ENCODE measurements around the gene RELA. TPM values are rescaled to one million over a fixed set of nuclear protein-coding genes. Genes with fewer than 3 reads are reported as not detected.
A peak's percentile ranks its signal among the peaks of the same experiment; 100 is the strongest.
"Not testable (repeated sequence)": the region's sequence is repeated elsewhere in the genome, so short reads cannot be mapped to it uniquely, and the experiment has no call there.

RELA gene
- polyA plus RNA-seq (ENCODE audit: insufficient read length in 3 of 3), result 10 to 100 TPM; 42.6 to 47.1 (median 44.2) TPM

DNA sequence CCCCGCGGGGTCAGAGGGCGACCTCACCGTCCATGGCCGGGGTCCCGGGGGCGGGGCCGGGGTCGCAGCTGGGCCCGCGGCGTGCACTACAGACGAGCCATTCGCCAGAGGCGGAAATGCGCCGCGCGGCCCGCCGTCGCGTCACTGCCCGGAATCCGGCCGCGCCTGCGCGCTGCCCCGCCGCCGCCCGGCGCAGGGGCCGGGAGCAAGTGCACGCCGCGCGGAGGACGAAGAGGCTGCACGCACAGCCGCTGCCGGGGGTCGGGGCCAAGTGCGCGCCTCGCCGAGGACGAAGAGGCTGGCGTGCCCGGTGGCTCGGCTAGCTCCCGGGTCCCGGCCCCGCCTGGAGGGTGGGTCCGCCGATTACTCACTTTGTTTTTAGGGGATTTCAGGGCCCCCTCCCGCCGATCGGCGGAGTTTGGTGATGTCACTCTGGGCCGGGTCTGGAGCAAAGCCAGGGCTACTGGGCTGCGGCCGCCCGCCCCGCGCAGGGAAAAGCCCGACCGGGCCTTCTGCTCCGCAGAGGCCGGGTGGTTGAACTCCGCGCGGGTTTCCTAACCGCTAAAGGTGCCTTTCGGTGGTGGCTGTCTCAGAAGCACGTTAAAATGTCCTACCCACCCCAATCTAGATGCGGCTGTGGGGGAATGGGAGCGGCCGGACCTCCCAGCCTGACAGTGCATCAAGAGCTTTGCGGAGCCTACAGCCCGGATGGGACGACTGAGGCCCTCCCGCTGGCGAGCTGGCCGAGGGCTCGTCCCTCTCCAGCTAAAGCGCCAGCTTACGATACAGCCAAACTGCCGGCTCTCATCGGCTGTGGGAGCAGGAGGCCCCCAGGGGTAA, at the start of gene RELA:
TSS of gene RELA (minus strand) at position 118 of the 840 bp plus-strand sequence. CDS start at position 34, 84 bp downstream.
- DNase-seq (ENCODE audit: low read depth in 3 of 3, low spot score in 2 of 3), result peak in 2 of 3 donors; percentile 77 to 82

DNA sequence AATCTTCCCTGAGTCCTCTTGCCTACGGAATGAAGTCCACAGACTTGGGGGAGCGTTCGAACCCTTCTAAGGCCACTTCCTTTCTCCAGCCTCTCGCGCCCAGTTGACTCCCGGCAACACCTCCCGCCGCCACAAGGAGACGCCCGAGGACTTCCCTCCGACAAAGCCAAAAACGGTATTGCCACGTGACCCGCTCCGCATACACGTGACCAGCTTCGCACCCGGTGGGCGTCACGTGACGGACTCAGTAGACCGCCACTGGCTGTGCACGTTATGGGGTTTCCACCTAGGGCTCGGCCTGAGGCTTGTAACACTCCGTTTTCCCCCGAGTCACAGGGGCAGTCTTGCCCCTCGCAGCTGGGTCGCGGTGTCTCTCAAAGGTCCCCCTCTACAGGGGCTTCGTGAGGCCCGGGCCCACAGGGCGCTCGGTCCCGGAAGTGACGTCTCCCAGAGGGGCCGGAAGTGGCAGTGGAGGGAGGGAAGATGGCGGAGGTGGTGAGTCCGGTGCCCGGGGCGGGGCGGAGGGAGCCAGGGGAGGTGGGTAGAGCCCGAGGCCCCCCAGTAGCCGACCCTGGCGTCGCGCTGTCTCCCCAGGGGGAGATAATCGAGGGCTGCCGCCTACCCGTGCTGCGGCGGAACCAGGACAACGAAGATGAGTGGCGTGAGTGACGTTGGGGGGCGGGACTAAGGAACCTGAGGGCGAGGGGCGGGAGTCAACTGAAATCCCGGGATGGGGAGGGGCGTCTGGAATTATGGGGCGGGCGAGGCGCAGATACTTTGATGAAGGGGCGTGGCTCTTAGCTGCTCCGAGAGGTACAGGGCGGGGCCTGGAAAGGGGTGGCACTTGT, 49.3 kb upstream of the RELA start, which contains the start of gene KAT5:
TSS of gene KAT5 (plus strand) at position 468 of the 848 bp plus-strand sequence. CDS start at position 484, 16 bp downstream.
- peak; percentile 97 to 98 (median 97) for DNase-seq (ENCODE audit: low read depth in 3 of 3, low spot score in 2 of 3)

- DNase-seq (ENCODE audit: low read depth in 3 of 3, low spot score in 2 of 3), result no peak
Observed at GRCh38 chr11:65710421-65710820, 47.7 kb upstream of the RELA start.

DNA sequence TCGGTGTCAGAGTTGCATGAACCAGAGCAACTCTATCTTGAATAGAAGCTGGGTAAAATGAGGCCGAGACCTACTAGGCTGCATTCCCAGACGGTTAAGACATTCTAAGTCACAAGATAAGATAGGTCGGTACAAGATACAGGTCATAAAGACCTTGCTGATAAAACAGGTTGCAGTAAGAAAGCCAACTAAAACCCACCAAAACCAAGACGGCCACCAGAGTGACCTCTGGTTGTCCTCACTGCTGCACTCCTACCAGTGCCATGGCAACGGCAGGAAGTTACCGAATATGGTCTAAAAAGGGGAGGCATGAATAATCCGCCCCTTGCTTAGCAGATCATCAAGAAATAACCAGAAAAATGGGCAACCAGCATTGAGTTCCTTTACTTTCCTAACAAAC, 46.9 kb upstream of the RELA start:
- no peak for DNase-seq (ENCODE audit: low read depth in 3 of 3, low spot score in 2 of 3)

GRCh38 chr11:65708451-65708850, 45.7 kb upstream of the RELA start:
- DNase-seq (ENCODE audit: low read depth in 3 of 3, low spot score in 2 of 3), result no peak

DNA sequence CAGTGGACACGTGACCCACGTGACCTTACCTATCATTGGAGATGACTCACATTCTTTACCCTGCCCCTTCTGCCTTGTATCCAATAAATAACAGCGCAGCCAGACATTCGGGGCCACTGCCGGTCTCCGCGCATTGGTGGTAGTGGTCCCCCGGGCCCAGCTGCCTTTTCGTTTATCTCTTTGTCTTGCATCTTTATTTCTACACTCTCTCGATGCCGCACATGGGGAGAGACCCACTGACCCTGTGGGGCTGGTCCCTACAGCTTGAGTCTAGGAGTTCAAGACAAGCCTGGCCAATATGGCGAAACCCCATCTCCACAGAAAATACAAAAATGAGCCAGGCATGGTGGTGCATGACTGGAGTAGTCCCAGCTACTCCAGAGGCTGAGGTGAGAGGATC, 44.3 kb upstream of the RELA start:
- DNase-seq (ENCODE audit: low read depth in 3 of 3, low spot score in 2 of 3), result not testable (repeated sequence)

GRCh38 chr11:65706303-65706763, 43.6 kb upstream of the RELA start:
- DNase-seq (ENCODE audit: low read depth in 3 of 3, low spot score in 2 of 3), result peak in 1 of 3 donors; percentile 14

DNA sequence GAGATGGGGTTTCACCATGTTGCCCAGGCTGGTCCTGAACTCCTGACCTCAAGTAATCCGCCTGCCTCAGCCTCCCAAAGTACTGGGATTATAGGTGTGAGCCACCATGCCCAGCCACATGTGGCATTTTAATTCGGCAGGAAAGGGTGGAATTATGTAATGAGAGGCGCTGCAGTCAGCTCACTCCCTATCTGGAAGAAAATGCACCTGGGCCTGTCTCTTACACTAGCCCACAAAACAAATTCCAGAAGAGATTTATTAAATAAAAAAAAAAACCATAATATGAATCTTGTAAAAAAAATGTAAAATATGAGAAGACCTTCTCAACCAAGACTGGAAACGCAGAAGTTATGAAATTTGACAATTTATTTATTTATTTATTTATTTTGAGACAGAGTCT, 41.1 kb upstream of the RELA start:
- no peak for DNase-seq (ENCODE audit: low read depth in 3 of 3, low spot score in 2 of 3)

DNA sequence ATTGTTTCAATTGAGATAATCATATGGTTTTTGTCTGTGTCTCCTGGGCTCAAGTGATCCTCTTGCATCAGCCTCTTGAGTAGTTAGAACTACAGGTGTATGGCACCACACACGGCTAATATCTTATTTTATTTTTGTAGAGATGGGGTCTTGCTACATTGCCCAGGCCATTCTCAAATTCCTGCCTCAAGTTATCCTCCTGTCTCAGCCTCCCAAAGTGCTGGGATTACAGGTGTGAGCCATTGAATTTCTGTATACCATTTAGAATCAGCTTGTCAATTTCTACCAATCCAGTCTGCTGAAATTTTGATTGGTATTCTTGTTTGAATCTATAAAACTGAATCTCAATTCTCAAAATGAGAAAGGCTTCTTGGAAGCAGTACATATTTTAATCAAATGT, 39.0 kb upstream of the RELA start:
- DNase-seq (ENCODE audit: low read depth in 3 of 3, low spot score in 2 of 3), result no peak

DNA sequence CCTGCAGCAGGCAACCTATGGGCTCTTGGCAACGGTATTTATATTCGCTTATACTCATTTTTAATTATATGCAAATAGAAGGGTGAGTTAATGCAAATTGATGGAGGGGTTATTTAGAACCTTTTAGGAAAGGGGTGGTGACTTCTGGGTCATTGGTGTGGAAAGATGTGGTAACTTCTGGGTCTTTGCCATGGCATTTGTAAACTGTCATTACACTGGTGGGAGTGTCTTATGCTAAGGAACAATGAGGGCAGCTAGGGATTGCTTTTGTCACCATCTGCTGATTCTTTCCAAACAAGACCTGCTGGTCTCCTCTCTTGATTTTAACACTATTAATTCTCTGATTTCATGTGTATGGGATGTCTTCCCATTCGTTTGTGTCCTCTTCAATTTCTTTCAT, 37.7 kb upstream of the RELA start:
- no peak for DNase-seq (ENCODE audit: low read depth in 3 of 3, low spot score in 2 of 3)

- DNase-seq (ENCODE audit: low read depth in 3 of 3, low spot score in 2 of 3), result no peak
Observed at GRCh38 chr11:65699306-65699705, 36.6 kb upstream of the RELA start.

- no peak for DNase-seq (ENCODE audit: low read depth in 3 of 3, low spot score in 2 of 3)
Observed at GRCh38 chr11:65698205-65698604, 35.5 kb upstream of the RELA start.

- no peak for DNase-seq (ENCODE audit: low read depth in 3 of 3, low spot score in 2 of 3)
Observed at GRCh38 chr11:65696802-65697552, 34.3 kb upstream of the RELA start.

- DNase-seq (ENCODE audit: low read depth in 3 of 3, low spot score in 2 of 3), result no peak
Observed at GRCh38 chr11:65695459-65696241, 32.9 kb upstream of the RELA start.

- no peak for DNase-seq (ENCODE audit: low read depth in 3 of 3, low spot score in 2 of 3)
Observed at GRCh38 chr11:65692367-65692766, 29.7 kb upstream of the RELA start.

- DNase-seq (ENCODE audit: low read depth in 3 of 3, low spot score in 2 of 3), result not testable (repeated sequence)
Observed at GRCh38 chr11:65691847-65692246, 29.1 kb upstream of the RELA start.

GRCh38 chr11:65685981-65686380, 23.3 kb upstream of the RELA start:
- no peak for DNase-seq (ENCODE audit: low read depth in 3 of 3, low spot score in 2 of 3)

DNA sequence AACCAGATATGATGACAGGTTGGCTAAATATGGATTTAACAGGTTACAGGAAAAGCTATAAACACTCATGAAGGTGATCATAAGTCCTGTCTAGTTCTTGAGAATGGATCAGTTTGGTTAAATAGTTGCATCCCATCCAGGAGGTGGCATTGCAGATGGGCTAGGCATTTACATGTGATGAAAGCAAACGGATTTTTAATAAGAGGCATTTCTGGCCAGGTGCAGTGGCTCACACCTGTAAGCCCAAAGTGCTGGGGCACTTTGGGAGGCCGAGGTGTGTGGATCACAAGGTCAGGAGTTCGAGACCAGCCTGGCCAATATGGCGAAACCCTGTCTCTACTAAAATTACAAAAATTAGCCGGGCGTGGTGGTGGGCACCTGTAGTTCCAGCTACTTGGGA, 20.8 kb upstream of the RELA start:
- DNase-seq (ENCODE audit: low read depth in 3 of 3, low spot score in 2 of 3), result not testable (repeated sequence)

GRCh38 chr11:65680192-65680743, 17.6 kb upstream of the RELA start:
- DNase-seq (ENCODE audit: low read depth in 3 of 3, low spot score in 2 of 3), result no peak

Data from right renal cortex interstitium (tissue), 3 donors.